Ishikawa (cell line): ENCODE measurements around the gene GLI3.

Source experiments
- CEBPB ChIP-seq: IDR thresholded peaks from 2 replicates; pipeline ENCODE4 v1.6.1; 2012
- CREB1 ChIP-seq: IDR thresholded peaks from 2 replicates; pipeline ENCODE4 v1.6.1; 2012; ENCODE audit warnings: low read depth
- EGR1 ChIP-seq: IDR thresholded peaks from 2 replicates; pipeline ENCODE4 v1.6.1; 2012
- EP300 ChIP-seq: IDR thresholded peaks from 2 replicates; pipeline ENCODE4 v1.6.1; 2012; ENCODE audit warnings: borderline replicate concordance
- FOXM1 ChIP-seq: IDR thresholded peaks from 2 replicates; pipeline ENCODE4 v1.6.1; 2012; ENCODE audit warnings: low read depth, borderline replicate concordance
- MAX ChIP-seq: IDR thresholded peaks from 2 replicates; pipeline ENCODE4 v1.6.1; 2012
- NFIC ChIP-seq: IDR thresholded peaks from 2 replicates; pipeline ENCODE4 v1.6.1; 2012
- RAD21 ChIP-seq: IDR thresholded peaks from 2 replicates; pipeline ENCODE4 v1.6.1; 2012; ENCODE audit warnings: low read depth
- TAF1 ChIP-seq: IDR thresholded peaks from 2 replicates; pipeline ENCODE4 v1.6.1; 2012; ENCODE audit warnings: low read depth, mild to moderate bottlenecking
- TCF12 ChIP-seq: IDR thresholded peaks from 2 replicates; pipeline ENCODE4 v1.6.1; 2012; ENCODE audit warnings: low read depth
- TEAD4 ChIP-seq: IDR thresholded peaks from 2 replicates; pipeline ENCODE4 v1.6.1; 2012
- YY1 ChIP-seq: IDR thresholded peaks from 2 replicates; pipeline ENCODE4 v1.6.1; 2012; ENCODE audit warnings: low read depth
- ZBTB7A ChIP-seq: IDR thresholded peaks from 2 replicates; pipeline ENCODE4 v1.6.1; 2012; ENCODE audit warnings: low read depth
- TF ChIP-seq, protein P1 (sequence below): IDR thresholded peaks from 2 replicates; pipeline ENCODE4 v1.6.1; 2012; ENCODE audit warnings: low read depth, mild to moderate bottlenecking
- TF ChIP-seq, protein P2 (sequence below): IDR thresholded peaks from 2 replicates; pipeline ENCODE4 v1.6.1; 2012

Gene GLI3

DNA sequence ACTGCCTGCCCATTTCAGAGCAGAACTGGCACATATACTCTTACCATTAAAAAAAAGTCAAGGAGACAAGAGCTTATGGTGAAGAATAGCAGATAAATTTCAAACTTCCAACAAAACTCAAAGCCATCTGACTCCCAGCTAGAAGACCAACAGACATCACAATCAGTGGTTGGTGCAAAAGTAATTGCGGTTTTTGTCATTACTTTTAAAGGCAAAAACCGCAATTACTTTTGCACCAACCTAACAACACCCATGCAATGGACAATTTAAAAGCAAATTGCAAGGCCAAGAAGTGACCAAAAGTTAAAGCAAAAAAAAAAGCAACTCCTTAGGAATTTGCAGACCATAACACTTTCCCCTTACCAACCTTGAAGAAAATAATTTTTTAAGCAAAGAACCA is 18.8 kb downstream of the GLI3 start:
- TF ChIP-seq TEAD4 (no peak), CREB1 (no peak), EP300 (no peak), TAF1 (no peak), EGR1 (no peak), ZBTB7A (no peak), MAX (no peak), NFIC (no peak), YY1 (no peak), FOXM1 (no peak), RAD21 (no peak), CEBPB (no peak), TCF12 (no peak)
- TF ChIP-seq, protein P1, sequence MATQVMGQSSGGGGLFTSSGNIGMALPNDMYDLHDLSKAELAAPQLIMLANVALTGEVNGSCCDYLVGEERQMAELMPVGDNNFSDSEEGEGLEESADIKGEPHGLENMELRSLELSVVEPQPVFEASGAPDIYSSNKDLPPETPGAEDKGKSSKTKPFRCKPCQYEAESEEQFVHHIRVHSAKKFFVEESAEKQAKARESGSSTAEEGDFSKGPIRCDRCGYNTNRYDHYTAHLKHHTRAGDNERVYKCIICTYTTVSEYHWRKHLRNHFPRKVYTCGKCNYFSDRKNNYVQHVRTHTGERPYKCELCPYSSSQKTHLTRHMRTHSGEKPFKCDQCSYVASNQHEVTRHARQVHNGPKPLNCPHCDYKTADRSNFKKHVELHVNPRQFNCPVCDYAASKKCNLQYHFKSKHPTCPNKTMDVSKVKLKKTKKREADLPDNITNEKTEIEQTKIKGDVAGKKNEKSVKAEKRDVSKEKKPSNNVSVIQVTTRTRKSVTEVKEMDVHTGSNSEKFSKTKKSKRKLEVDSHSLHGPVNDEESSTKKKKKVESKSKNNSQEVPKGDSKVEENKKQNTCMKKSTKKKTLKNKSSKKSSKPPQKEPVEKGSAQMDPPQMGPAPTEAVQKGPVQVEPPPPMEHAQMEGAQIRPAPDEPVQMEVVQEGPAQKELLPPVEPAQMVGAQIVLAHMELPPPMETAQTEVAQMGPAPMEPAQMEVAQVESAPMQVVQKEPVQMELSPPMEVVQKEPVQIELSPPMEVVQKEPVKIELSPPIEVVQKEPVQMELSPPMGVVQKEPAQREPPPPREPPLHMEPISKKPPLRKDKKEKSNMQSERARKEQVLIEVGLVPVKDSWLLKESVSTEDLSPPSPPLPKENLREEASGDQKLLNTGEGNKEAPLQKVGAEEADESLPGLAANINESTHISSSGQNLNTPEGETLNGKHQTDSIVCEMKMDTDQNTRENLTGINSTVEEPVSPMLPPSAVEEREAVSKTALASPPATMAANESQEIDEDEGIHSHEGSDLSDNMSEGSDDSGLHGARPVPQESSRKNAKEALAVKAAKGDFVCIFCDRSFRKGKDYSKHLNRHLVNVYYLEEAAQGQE, result no peak
- TF ChIP-seq, protein P2, sequence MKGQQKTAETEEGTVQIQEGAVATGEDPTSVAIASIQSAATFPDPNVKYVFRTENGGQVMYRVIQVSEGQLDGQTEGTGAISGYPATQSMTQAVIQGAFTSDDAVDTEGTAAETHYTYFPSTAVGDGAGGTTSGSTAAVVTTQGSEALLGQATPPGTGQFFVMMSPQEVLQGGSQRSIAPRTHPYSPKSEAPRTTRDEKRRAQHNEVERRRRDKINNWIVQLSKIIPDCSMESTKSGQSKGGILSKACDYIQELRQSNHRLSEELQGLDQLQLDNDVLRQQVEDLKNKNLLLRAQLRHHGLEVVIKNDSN, result no peak

DNA sequence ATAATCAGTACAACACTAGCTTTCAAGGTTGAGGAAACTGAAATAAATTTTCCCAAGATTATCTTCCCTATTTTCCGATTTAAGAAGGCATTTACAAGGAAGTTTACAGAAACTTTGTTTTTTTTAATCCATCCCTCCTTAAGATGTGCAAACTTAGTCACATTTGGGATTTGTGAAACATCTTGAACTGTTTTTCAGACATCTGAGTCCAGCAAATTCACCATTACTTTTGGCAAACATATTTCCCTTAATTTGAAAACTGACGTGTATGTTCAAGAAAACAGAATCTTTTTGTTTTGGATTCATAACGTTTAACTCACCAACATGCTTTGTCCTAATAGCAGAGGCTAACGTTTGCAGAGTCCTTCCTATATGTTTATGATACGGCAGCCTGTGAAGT is 19.5 kb downstream of the GLI3 start:
- TF ChIP-seq MAX, result no peak
- TF ChIP-seq RAD21, result no peak
- TF ChIP-seq, protein P1, result no peak
- TF ChIP-seq TCF12, result no peak
- TF ChIP-seq CREB1, result no peak
- TF ChIP-seq YY1, result no peak

- TF ChIP-seq CEBPB (no peak), ZBTB7A (no peak), CREB1 (no peak), NFIC (no peak), RAD21 (no peak), FOXM1 (no peak), TEAD4 (no peak), EGR1 (no peak), YY1 (no peak), TAF1 (no peak), TCF12 (no peak), EP300 (no peak), MAX (no peak)
- TF ChIP-seq, protein P2, result no peak
- TF ChIP-seq, protein P1, result no peak
These were observed 20.0 kb downstream of the GLI3 start for GRCh38 chr7:42217053-42217452.

GRCh38 chr7:42214060-42214679 is 22.8 kb downstream of the GLI3 start:
- no peak for TF ChIP-seq MAX
- no peak for TF ChIP-seq TEAD4
- TF ChIP-seq EP300, result no peak
- no peak for TF ChIP-seq EGR1
- TF ChIP-seq, protein P1, result no peak
- TF ChIP-seq ZBTB7A, result no peak
- TF ChIP-seq TAF1, result no peak
- TF ChIP-seq CEBPB, result no peak
- no peak for TF ChIP-seq FOXM1
- no peak for TF ChIP-seq YY1
- TF ChIP-seq NFIC, result no peak
- no peak for TF ChIP-seq CREB1
- no peak for TF ChIP-seq TCF12
- TF ChIP-seq, protein P2, result no peak
- no peak for TF ChIP-seq RAD21
